Endothelial cell of umbilical vein (primary cell): Measurements from ENCODE around the gene HRH2. TPM values are rescaled to one million over a fixed set of nuclear protein-coding genes. Genes with fewer than 3 reads are reported as not detected.

Experiments
- BruUV-seq: library from RNA; stranded (reverse); fragments of 400-500 nt; replicated peaks from 2 replicates; lab custom pipeline; 2021; lab: Mats Ljungman, UMichigan
- CTCF ChIA-PET: fragments of 300-600, 350-600 bp; sonication (Branson Sonifier 250); formaldehyde crosslinking; loops from one replicate; lab custom pipeline; 2021; ENCODE audit warnings: antibody characterized with exemption, inconsistent platforms; lab: Charles Lee
- POLR2A ChIA-PET: fragments of 300-600, 350-600 bp; sonication (Branson Sonifier 250); formaldehyde crosslinking; loops from one replicate; lab custom pipeline; 2021; ENCODE audit warnings: antibody characterized with exemption, inconsistent platforms; lab: Charles Lee
- DNase-seq: peaks from one replicate; pipeline ENCODE4 v3.0.0-alpha.2; 2011; ENCODE audit warnings: low read depth, low spot score
- FAIRE-seq: peaks from 2 replicates; lab custom pipeline; 2011; peaks lifted over from hg19 to GRCh38; lab: Jason Lieb, UNC
- H2AFZ ChIP-seq: 2 replicates; pipeline ENCODE4 v1.6.0; 2012; ENCODE audit warnings: low read depth, low read length, control low read depth, inconsistent platforms
- H3K27ac ChIP-seq: 2 replicates; pipeline ENCODE4 v1.5.1; 2011; ENCODE audit warnings: low read depth, mild to moderate bottlenecking, control low read depth, low read length, moderate library complexity; ENCODE audit not compliant: insufficient read depth
- H3K27me3 ChIP-seq, 2 experiments: 2 replicates each; pipeline versions ENCODE4 v1.6.0 to v1.6.1; 2011; ENCODE audit warnings: low read length in 2 of 2, mixed read lengths in 1 of 2; ENCODE audit not compliant: control insufficient read depth in 2 of 2, insufficient read depth in 2 of 2
- H3K36me3 ChIP-seq, 2 experiments: 2 replicates in 1 of 2; 3 replicates in 1 of 2; pipeline ENCODE4 v1.5.1; 2011; ENCODE audit warnings: low read length in 2 of 2, mild to moderate bottlenecking in 1 of 2, moderate library complexity in 1 of 2; ENCODE audit not compliant: control insufficient read depth in 2 of 2, insufficient read depth in 2 of 2; ENCODE audit errors: extremely low read depth in 1 of 2
- H3K4me1 ChIP-seq: 3 replicates; pipeline ENCODE4 v1.5.1; 2011; ENCODE audit warnings: mild to moderate bottlenecking, low read length; ENCODE audit not compliant: control insufficient read depth, insufficient read depth; ENCODE audit errors: extremely low read depth
- H3K4me2 ChIP-seq: 2 replicates; pipeline ENCODE4 v1.6.1; 2011; ENCODE audit warnings: low read length, control low read depth, mixed read lengths; ENCODE audit not compliant: insufficient read depth
- H3K4me3 ChIP-seq, 3 experiments: fragments of 200-600 bp in 1 of 3; sonication (generic), shearing (Covaris generic) in 1 of 3; replicated peaks in 1 of 3; 2 replicates each; pipeline ENCODE4 v1.5.1; 2011 to 2016; ENCODE audit warnings: control low read depth in 3 of 3, low read length in 3 of 3, mild to moderate bottlenecking in 2 of 3, inconsistent platforms in 1 of 3, low read depth in 1 of 3, moderate library complexity in 1 of 3; ENCODE audit not compliant: insufficient read depth in 1 of 3
- H3K79me2 ChIP-seq: 2 replicates; pipeline ENCODE4 v1.6.0; 2012; ENCODE audit warnings: low read length, inconsistent platforms; ENCODE audit not compliant: control insufficient read depth, insufficient read depth
- H3K9ac ChIP-seq: replicated peaks from 2 replicates; pipeline ENCODE3; 2011; ENCODE audit warnings: low read length, control low read depth; ENCODE audit not compliant: insufficient read depth; ENCODE audit errors: extremely low read depth
- H3K9me1 ChIP-seq: replicated peaks from 3 replicates; pipeline ENCODE4 v1.6.0; 2011; ENCODE audit warnings: mild to moderate bottlenecking, low read length; ENCODE audit not compliant: control insufficient read depth, insufficient read depth; ENCODE audit errors: extremely low read depth
- H3K9me3 ChIP-seq: replicated peaks from 2 replicates; pipeline ENCODE4 v1.5.1; 2012; ENCODE audit warnings: low read length, inconsistent platforms; ENCODE audit not compliant: control insufficient read depth, insufficient read depth
- H4K20me1 ChIP-seq: replicated peaks from 2 replicates; pipeline ENCODE3; 2011; ENCODE audit warnings: mild to moderate bottlenecking, low read length; ENCODE audit not compliant: control insufficient read depth, insufficient read depth; ENCODE audit errors: extremely low read depth
- EZH2 ChIP-seq: IDR thresholded peaks from 2 replicates; pipeline ENCODE4 v1.6.1; 2012; ENCODE audit warnings: borderline replicate concordance, low read depth, mild to moderate bottlenecking, moderate library complexity, low read length, inconsistent platforms; ENCODE audit not compliant: severe bottlenecking
- FOS ChIP-seq: IDR thresholded peaks from 2 replicates; pipeline ENCODE4 v1.6.1; 2011; ENCODE audit warnings: mild to moderate bottlenecking, low read length, moderate library complexity, borderline replicate concordance; ENCODE audit not compliant: insufficient read depth
- GATA2 ChIP-seq: IDR thresholded peaks from 2 replicates; pipeline ENCODE4 v1.7.0; 2011; ENCODE audit warnings: low read depth, mild to moderate bottlenecking, moderate library complexity, mixed read lengths, low read length; ENCODE audit not compliant: insufficient read length, insufficient read depth
- JUN ChIP-seq: IDR thresholded peaks from 2 replicates; pipeline ENCODE4 v1.6.1; 2011; ENCODE audit warnings: borderline replicate concordance, low read depth; ENCODE audit not compliant: insufficient read length, insufficient read depth
- MAX ChIP-seq: IDR thresholded peaks from 2 replicates; pipeline ENCODE4 v1.6.1; 2011; ENCODE audit not compliant: insufficient read depth, insufficient read length
- MYC ChIP-seq: IDR thresholded peaks from one replicate; pipeline ENCODE4 v1.6.1; 2011; ENCODE audit warnings: mild to moderate bottlenecking, low read depth, low read length
- POLR2A ChIP-seq: IDR thresholded peaks from 2 replicates; pipeline ENCODE4 v1.6.1; 2012; ENCODE audit warnings: low read depth, mild to moderate bottlenecking, control low read depth, low read length
- POLR2AphosphoS5 ChIP-seq: IDR thresholded peaks from 2 replicates; pipeline ENCODE4 v1.6.1; 2012; ENCODE audit warnings: low read depth, mild to moderate bottlenecking, control low read depth, low read length, moderate library complexity; ENCODE audit not compliant: insufficient read depth
- dilution Hi-C: fragments of 300-500 bp; cut with MboI; formaldehyde crosslinking; loops from one replicate; pipeline ENCODE4 v1.15.0; 2019; ENCODE audit warnings: low sequenced_read_pairs; ENCODE audit not compliant: extremely low pct_ligation_motif_present
- intact Hi-C: fragments of 100-400 bp; cut with micrococcal nuclease; formaldehyde crosslinking; loops from one replicate; pipeline ENCODE4 v1.10.0; 2022
- polyA plus RNA-seq, 4 experiments: library from polyadenylated mRNA; depleted of rRNA in 3 of 4; stranded (reverse) in 3 of 4; unstranded in 1 of 4; fragments of >200 nt; gene quantifications; 2 replicates each; pipeline versions ENCODE4 v1.2.1 to v1.2.3, GENCODE V29; 2011 to 2012; ENCODE audit warnings: missing spikeins in 1 of 4
- total RNA-seq: library from RNA; stranded (reverse); gene quantifications from 2 replicates; pipeline ENCODE4 v1.2.3, GENCODE V29; 2021
- TF ChIP-seq, protein P1 (sequence below), 2 donors: IDR thresholded peaks; 1 replicate in 1 of 2; 2 replicates in 1 of 2; pipeline ENCODE4 v1.5.1; 2011; ENCODE audit warnings: low read length in 2 of 2, mild to moderate bottlenecking in 2 of 2, moderate library complexity in 2 of 2, control low read depth in 1 of 2, inconsistent platforms in 1 of 2, low read depth in 1 of 2; ENCODE audit not compliant: insufficient read depth in 1 of 2; ENCODE audit errors: extremely low read depth in 1 of 2

HRH2 gene
- total and polyA plus RNA-seq, 2 donors (not counting 3 experiments of a cell fraction or from before 2014, with no cell fraction given) = not detected

DNA sequence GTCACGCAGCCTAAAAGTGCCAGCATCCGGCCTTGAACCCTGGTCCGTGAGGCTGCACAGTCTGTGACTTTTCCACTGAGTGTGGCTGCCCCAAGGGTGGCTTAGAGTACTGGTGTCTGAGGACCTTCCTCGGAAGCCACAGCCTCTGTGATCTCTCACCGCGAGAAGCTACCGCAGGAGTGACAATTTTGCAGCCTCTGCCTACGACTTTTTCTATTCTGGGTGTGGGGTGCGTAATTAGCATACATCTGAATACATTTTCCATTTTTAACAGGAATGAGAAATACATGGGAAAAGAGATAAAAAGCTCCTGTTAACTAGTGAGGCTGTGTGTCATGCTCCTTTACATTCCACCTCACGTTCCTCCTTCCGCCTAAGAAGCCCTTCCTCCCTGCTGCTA is 48.3 kb upstream of the HRH2 start:
- no peak overlapping the region for H3K9ac ChIP-seq

More for the DNA sequence above, 48.3 kb upstream of the HRH2 start:
- POLR2A ChIA-PET = no interaction called here
- H3K36me3 ChIP-seq = no peaks in the 10 kb centered on the region
- no peaks in the 10 kb centered on the region for H3K4me1 ChIP-seq
- H3K4me2 ChIP-seq = no peak overlapping the region
- no TSS peak for BruUV-seq
- H2AFZ ChIP-seq = no peak overlapping the region
- TF ChIP-seq GATA2 (no peak), POLR2A (no peak), JUN (no peak), POLR2AphosphoS5 (no peak), MYC (no peak), FOS (no peak), MAX (no peak), EZH2 (no peak)
- TF ChIP-seq, protein P1, sequence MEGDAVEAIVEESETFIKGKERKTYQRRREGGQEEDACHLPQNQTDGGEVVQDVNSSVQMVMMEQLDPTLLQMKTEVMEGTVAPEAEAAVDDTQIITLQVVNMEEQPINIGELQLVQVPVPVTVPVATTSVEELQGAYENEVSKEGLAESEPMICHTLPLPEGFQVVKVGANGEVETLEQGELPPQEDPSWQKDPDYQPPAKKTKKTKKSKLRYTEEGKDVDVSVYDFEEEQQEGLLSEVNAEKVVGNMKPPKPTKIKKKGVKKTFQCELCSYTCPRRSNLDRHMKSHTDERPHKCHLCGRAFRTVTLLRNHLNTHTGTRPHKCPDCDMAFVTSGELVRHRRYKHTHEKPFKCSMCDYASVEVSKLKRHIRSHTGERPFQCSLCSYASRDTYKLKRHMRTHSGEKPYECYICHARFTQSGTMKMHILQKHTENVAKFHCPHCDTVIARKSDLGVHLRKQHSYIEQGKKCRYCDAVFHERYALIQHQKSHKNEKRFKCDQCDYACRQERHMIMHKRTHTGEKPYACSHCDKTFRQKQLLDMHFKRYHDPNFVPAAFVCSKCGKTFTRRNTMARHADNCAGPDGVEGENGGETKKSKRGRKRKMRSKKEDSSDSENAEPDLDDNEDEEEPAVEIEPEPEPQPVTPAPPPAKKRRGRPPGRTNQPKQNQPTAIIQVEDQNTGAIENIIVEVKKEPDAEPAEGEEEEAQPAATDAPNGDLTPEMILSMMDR (IDR thresholded peaks at IDR 0.05; ENCODE audit: extremely low read depth in 1 of 2, insufficient read depth in 1 of 2, low read depth in 1 of 2, low read length in 2 of 2) = no peak
- FAIRE-seq (no peak), DNase-seq (no peak)
- CTCF ChIA-PET = no interaction called here
- H3K27ac ChIP-seq = no peak overlapping the region
- no peaks in the 10 kb centered on the region for H4K20me1 ChIP-seq
- H3K27me3 ChIP-seq = no peaks in the 10 kb centered on the region
- H3K4me3 ChIP-seq = no peak overlapping the region
- dilution Hi-C loops = no loop called here
- no peaks in the 10 kb centered on the region for H3K79me2 ChIP-seq
- H3K9me1 ChIP-seq = no peaks in the 10 kb centered on the region
- intact Hi-C loops = no loop called here
- H3K9me3 ChIP-seq = peaks cover 6% of the 10 kb centered on the region
